Lower leg skin (tissue), 3 donors: ENCODE results near the gene SPARCL1.

Experiments used
- CTCF ChIP-seq, 3 donors: fragments of 450-650 bp; IDR thresholded peaks; one replicate each; pipeline ENCODE4 v1.5.1; 2016; ENCODE audit warnings: antibody characterized with exemption in 3 of 3, mild to moderate bottlenecking in 3 of 3, moderate library complexity in 2 of 3
- POLR2A ChIP-seq, 2 donors: fragments of 450-650 bp; IDR thresholded peaks; one replicate each; pipeline ENCODE4 v1.6.1; 2016 to 2017; ENCODE audit warnings: antibody characterized with exemption in 2 of 2, mild to moderate bottlenecking in 1 of 2, moderate library complexity in 1 of 2

DNA sequence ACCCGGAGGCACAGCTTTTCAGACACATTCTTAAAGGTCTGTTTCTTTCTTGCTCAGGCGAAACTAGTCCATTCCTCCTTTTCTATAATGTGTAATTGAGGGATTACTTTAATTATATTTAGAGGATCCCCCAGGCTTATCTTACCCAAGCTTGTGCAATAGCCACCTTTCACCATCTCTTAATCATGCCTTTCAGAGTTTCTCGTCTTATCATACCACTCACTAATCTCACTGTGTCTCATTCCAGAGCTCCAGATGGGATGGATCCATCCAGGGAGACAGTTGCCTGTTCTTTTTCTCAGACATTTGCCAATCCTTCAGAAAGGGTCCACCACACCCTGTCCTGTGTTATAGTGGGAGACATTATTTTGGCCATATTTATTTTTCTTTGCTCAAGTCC, 12.5 kb downstream of the SPARCL1 start:
- TF ChIP-seq CTCF (IDR thresholded peaks at IDR 0.05): no peak
- no peak for TF ChIP-seq POLR2A (IDR thresholded peaks at IDR 0.05)
